HG03045 (cell line): ENCODE measurements around the gene BLM.

Experiments used
- ATAC-seq: cut with Tn5 transposase; IDR thresholded peaks from one replicate; pipeline ENCODE4 v1.9.1; 2021; ENCODE audit warnings: mild to moderate bottlenecking, moderate library complexity; ENCODE audit not compliant: unreplicated experiment

BLM gene

DNA sequence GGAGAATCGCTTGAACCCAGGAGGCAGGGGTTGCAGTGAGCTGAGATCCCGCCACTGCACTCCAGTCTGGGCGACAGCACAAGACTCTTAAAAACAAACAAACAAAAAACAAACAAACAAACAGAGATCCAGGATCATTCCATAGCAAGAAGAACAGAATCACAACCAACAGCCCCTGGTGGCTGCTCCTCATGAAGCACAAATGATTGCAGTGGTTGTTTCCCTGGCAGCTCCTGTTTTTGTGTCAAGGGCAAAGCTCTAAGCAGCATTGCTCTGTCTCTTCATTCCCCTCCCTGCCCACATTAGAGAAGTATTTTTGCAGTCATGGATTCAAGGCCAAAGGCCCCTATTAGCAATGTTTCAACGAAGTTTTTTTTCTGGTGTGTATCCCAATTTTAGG lies 25.8 kb upstream of the BLM start:
- no peak for ATAC-seq

- no peak for ATAC-seq
Measured at GRCh38 chr15:90691982-90692773, 25.0 kb upstream of the BLM start.

DNA sequence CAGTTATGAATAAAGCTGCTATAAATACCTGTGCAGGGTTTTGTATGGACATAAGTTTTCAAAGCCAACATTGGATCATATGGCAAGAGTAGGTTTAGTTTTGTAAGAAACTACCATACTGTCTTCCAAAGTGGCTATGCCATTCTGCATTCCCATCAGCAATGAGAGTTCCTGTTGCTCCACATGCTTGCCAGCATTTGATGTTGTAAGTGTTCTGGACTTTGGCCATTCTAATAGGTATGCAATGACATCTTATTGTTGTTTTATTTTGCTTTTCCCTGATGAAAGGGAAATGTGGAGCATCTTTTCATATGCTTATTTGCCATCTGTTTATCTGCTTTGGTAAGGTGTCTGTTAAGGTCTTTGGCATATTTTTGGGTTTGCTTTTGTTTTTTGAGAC lies 22.2 kb upstream of the BLM start:
- no peak for ATAC-seq

DNA sequence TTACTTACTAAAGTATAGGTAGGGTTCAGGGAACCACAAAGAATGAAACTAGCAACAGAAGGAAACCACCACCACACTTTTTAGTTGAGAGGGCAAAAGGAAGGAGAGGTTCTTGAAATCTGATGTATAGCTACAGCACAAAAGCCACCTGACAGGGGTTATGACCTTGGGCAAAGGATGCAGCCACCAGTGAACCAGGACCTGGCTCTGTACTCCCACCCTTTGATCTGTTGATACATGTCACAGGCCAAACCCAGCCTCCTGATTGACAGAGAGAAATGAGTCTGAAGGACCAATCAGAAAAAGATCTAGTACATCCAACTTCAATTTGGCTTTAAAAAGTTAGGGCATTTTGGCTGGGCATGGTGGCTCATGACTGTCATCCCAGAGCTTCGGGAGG lies 20.0 kb upstream of the BLM start:
- no peak for ATAC-seq

- ATAC-seq: no peak
Measured at GRCh38 chr15:90698629-90699028, 18.5 kb upstream of the BLM start.

DNA sequence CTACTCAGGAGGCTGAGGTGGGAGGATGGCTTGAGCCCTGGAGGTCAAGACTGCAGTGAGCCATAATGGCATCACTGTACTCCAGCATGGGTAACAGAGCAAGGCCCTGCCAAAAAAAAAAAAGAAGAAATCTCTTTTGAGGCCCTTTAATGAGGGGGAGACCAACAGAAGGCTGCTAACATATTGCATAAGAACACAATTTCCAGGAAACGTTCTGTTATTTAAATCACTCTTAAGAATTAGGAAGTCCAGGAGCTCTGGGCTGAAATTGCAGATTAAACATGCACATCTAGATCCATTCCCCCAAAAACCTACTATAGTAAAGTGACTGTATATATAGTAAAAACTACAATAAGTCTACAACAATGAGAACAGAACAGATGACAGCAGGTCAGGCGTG lies 16.1 kb upstream of the BLM start:
- ATAC-seq: no peak

DNA sequence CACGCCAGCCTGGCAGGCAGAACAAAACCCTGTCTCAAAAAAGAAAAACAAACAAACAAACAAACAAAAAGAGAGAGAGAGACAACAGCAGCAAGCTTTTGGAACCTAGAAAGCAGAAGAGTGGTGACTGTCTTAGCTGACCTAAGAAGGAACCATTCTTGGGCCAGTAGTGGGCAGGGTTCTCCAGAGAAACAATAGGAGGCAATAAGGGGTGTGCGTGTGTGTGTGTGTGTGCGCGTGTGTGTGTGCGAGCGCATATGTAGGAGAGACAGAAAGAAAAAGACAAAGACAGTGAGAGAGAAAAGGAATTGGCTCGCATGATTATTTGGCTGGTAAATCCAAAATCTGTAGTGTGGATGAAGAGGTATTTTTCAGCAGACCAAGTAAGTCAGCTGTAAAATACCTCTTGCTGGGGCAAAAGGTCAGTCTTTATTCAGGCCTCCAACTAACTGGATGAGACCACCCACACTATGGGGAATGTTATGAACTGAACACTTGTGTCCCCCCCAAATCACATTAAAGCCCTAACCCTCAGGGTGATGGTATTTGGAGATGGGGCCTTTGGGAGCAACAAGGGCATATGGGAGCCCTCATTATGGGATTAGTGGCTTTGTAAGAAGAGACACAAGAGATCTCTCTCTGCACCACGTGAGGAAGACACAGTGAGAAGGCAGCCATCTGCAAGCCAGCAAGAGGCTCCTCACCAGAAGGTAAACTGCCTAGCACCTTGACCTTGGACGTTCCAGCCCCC lies 15.1 kb upstream of the BLM start:
- no peak for ATAC-seq

GRCh38 chr15:90703455-90703854 lies 13.7 kb upstream of the BLM start:
- ATAC-seq: no peak

GRCh38 chr15:90705212-90705611 lies 11.9 kb upstream of the BLM start:
- no peak for ATAC-seq

GRCh38 chr15:90706394-90707327 lies 10.5 kb upstream of the BLM start:
- ATAC-seq: no peak

DNA sequence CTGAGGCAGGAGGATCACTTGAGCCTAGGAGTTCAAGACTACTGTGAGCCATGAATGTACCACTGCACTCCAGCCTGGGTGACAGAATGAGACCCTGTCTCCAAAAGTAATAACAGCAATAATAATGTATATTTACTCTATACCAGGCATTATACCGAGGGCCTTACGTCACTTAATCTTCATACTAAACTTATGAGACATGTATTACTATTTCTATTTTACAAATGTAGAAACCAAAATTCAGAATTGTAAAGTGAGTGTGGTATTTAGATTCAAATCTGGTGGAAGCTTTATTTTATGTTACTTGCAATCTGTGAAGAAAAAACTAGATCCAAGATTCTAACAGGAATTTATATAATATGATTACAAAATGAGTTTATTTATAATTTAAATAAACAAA lies 9.7 kb upstream of the BLM start:
- no peak for ATAC-seq

- no peak for ATAC-seq
Measured at GRCh38 chr15:90708516-90708915, 8.6 kb upstream of the BLM start.

DNA sequence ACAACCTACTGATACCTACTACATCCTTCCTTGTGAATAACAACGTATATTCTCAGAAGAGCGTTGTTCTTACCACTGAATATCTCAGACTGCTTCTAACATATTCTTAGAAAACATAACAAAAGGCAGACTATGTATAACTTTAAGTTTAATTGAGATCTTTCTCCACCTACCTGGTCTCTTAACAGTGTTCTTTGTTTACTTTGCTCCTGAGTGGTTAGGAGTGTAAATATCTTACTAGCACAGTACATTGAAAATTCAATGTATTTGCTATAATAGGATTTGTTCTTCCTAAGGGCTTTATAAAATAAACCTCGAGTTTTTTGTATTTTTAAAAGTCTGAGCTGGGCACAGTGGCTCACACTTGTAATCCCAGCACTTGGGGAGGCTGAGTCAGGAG lies 7.9 kb upstream of the BLM start:
- ATAC-seq: no peak

DNA sequence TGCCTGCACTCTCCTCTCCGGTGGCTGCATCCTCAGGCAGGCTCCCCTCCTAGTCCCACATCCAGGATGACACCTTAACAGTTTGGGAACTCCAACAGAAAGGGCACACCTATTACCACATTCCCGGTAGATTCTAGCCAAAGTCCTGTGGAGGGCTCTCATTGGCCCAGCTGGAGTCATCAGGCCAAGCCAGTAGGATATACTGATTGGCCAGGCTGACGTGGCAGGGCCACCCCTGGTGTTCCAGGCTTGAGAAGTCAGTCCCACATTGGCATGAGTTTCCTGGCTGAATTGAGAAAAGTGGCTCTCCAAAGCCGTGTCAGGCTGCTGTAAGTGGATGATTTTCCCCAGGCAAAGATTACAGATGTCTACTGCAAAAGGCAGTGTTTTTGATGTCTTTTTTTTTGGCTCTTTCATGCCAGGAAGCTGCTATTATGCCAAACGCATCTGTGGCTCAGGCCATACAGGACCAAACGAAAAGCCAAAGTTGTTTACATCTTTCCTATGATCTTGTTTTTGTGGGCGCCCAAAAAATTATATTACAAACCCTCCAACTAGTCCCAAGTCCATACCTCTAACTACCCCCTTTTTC lies 6.6 kb upstream of the BLM start:
- ATAC-seq: no peak

GRCh38 chr15:90711418-90711824 lies 5.7 kb upstream of the BLM start:
- ATAC-seq: no peak

DNA sequence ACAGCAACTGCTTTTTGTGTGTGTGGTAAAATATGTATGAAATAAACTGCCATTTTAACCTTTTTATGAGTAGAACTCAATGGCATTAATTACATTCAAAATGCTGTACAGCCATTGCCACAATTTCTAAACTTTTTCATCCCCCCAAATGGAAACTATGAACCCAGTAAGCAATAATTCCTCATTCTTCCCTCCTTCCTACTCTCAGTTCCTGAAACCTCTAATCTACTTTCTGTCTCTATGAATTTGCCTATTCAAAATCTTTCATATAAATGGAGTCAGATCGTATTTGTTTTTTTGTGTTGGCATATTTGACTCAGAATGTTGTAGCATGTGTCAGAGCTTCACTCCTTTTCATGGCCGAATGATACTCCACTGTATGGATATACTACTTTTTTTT lies 5.3 kb upstream of the BLM start:
- no peak for ATAC-seq

GRCh38 chr15:90713081-90713480 lies 4.1 kb upstream of the BLM start:
- no peak for ATAC-seq

DNA sequence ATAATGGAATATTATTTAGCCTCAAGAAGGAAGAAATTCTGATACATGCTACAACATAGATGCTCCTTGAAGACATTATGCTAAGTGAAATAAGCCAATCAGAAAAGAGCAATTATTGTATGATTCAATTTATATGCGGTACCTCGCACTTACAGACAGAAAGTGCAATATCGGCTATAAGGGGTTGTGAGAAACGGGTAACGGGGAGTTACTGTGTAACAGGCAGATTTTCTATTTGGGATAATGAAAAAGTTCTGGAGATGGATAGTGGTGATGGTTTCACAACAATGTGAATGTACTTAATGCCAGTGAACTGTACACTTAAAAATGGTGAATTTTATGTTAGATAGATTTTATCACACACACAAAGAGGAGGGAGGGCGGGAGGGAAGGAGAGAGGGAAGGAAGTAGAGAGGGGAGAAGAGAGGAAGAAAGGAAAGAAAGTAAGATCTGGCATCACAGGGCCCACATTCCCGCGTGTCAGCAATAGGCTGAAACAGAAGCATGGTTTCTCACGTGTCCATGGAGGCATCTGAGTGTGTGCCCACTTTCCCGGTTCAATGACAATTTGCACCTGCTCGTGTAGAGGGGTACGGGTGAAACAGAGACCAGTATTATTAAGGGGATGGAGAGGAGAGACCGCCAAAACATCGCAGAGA lies 700 bp upstream of the BLM start:
- no peak for ATAC-seq

GRCh38 chr15:90718232-90718631 lies 1.1 kb downstream of the BLM start:
- no peak for ATAC-seq

DNA sequence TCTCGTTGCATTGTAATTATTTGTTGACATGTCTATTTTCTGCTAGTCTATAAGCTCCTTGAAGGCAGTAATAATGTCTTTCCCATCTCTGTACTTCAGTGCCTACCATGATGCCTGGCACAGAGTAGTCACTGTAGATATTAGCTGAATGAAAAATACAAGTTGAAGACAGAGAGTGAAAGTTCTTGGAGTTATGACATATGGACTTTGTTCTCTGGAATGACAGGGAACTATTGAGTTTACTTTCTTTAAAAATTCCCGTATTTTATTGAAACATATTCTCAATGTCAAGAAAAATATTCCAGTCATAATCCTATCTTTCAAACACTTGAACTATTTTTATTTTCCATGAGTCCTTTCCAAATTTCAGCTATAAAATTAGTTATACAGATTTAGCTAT lies 3.0 kb downstream of the BLM start:
- ATAC-seq: no peak

- ATAC-seq: no peak
Measured at GRCh38 chr15:90729261-90729660, 12.1 kb downstream of the BLM start.
